ENCODE measurements around the gene PRM3. TPM values are rescaled to one million over a fixed set of nuclear protein-coding genes. Genes with fewer than 3 reads are reported as not detected.

Gene PRM3
- total and polyA plus RNA-seq, 2 of the 8 experiments (the other 6 are each of a cell fraction or from before 2014, with no cell fraction given): not detected

Small RNAs within 50 kb of the gene (microRNA-seq; reads per million reads assigned to microRNA genes)
- gene MIR548H2 (ENCODE audit: borderline microRNAs expressed in 2 of 2, borderline number of aligned reads in 2 of 2, borderline replicate concordance in 1 of 2): 0 reads per million in 2 experiments

Small RNAs within 50 kb of the gene (small RNA-seq; reads per million reads assigned to genes)
- gene MIR548H2 (ENCODE audit: insufficient read depth) (not detected), gene RF00019 (ENCODE audit: insufficient read depth) (not detected), gene RF00554 (ENCODE audit: insufficient read depth) (not detected)

Other genes starting within 250 kb of the PRM3 start
- 48.9 and 49.8 TPM in 2 replicates for gene SOCS1, start 17.4 kb downstream of the PRM3 start, total RNA-seq (2021; fragmentation: NEBNext Ultra II Directional; extraction: Animal tissue kit (Norgen Biotek cat#: 25700))
- gene SOCS1, start 17.4 kb downstream of the PRM3 start, polyA plus RNA-seq (2011; rRNA removed): 21.0 and 46.5 TPM in 2 replicates
- gene TNP2, start 4.3 kb downstream of the PRM3 start, total RNA-seq (2021; fragmentation: NEBNext Ultra II Directional; extraction: Animal tissue kit (Norgen Biotek cat#: 25700)): not detected in 2 replicates
- gene TNP2, start 4.3 kb downstream of the PRM3 start, polyA plus RNA-seq (2011; rRNA removed): not detected in 2 replicates
- gene PRM2, start 2.9 kb upstream of the PRM3 start, total RNA-seq (2021; fragmentation: NEBNext Ultra II Directional; extraction: Animal tissue kit (Norgen Biotek cat#: 25700)): not detected in 2 replicates
- gene PRM2, start 2.9 kb upstream of the PRM3 start, polyA plus RNA-seq (2011; rRNA removed): not detected in 2 replicates
- gene PRM1, start 7.7 kb upstream of the PRM3 start, total RNA-seq (2021; fragmentation: NEBNext Ultra II Directional; extraction: Animal tissue kit (Norgen Biotek cat#: 25700)): 0.82 and 0.92 TPM in 2 replicates
- gene PRM1, start 7.7 kb upstream of the PRM3 start, polyA plus RNA-seq (2011; rRNA removed): 0.54 TPM in 1 of 2 replicates, not detected in the other
- gene RMI2, start 71.8 kb upstream of the PRM3 start, total RNA-seq (2021; fragmentation: NEBNext Ultra II Directional; extraction: Animal tissue kit (Norgen Biotek cat#: 25700)): 96.0 and 96.9 TPM in 2 replicates
- 47.9 and 58.2 TPM in 2 replicates for gene RMI2, start 71.8 kb upstream of the PRM3 start, polyA plus RNA-seq (2011; rRNA removed)